ENCODE results near the gene TNNI3. TPM values are rescaled to one million over a fixed set of nuclear protein-coding genes. Genes with fewer than 3 reads are reported as not detected.
"Not testable (repeated sequence)": the region's sequence is repeated elsewhere in the genome, so short reads cannot be mapped to it uniquely, and the experiment has no call there.

Gene TNNI3
- total RNA-seq, 1 donor from 2014 or later = not detected

- ChIA-PET CTCF (no interaction called here), POLR2A (no interaction called here)
- intact Hi-C loops (cut with micrococcal nuclease) = no loop called here
Observed at GRCh38 chr19:55109527-55110291, 47.8 kb downstream of the TNNI3 start.

GRCh38 chr19:55107252-55107651, 50.3 kb downstream of the TNNI3 start:
- H3K27me3 Mint-ChIP-seq; H3K9me3 Mint-ChIP-seq; ATAC-seq (ENCODE audit: low read depth); CTCF ChIA-PET; intact Hi-C loops (cut with micrococcal nuclease); H3K4me3 Mint-ChIP-seq; DNase-seq; H3K4me1 Mint-ChIP-seq; POLR2A ChIA-PET; H3K27ac Mint-ChIP-seq: not testable (repeated sequence)
- H3K36me3 Mint-ChIP-seq (ENCODE audit: low read depth) = peaks cover 57% of the 10 kb centered on the region

More at GRCh38 chr19:55109527-55110291, 47.8 kb downstream of the TNNI3 start:
- Mint-ChIP-seq H3K27ac (no peak overlapping the region), H3K4me1 (peaks cover 19% of the 10 kb centered on the region), H3K9me3 (no peaks in the 10 kb centered on the region), H3K27me3 (no peaks in the 10 kb centered on the region), H3K4me3 (no peak overlapping the region), H3K36me3 (ENCODE audit: low read depth) (peaks cover 43% of the 10 kb centered on the region)
- no peak for TF ChIP-seq CTCF (IDR thresholded peaks at IDR 0.05)
- DNase-seq = no peak
- ATAC-seq (ENCODE audit: low read depth) = no peak

GRCh38 chr19:55106591-55106990, 50.9 kb downstream of the TNNI3 start:
- Mint-ChIP-seq H3K27ac (no peak overlapping the region), H3K27me3 (no peaks in the 10 kb centered on the region), H3K9me3 (no peaks in the 10 kb centered on the region), H3K4me1 (no peaks in the 10 kb centered on the region), H3K36me3 (ENCODE audit: low read depth) (peaks cover 60% of the 10 kb centered on the region), H3K4me3 (no peak overlapping the region)
- ChIA-PET POLR2A (no interaction called here), CTCF (no interaction called here)
- DNase-seq (no peak), ATAC-seq (ENCODE audit: low read depth) (no peak)
- no peak for TF ChIP-seq CTCF (IDR thresholded peaks at IDR 0.05)
- intact Hi-C loops (cut with micrococcal nuclease) = no loop called here

GRCh38 chr19:55105237-55105636, 52.3 kb downstream of the TNNI3 start:
- CTCF ChIA-PET = no interaction called here
- Mint-ChIP-seq H3K27me3 (no peaks in the 10 kb centered on the region), H3K36me3 (ENCODE audit: low read depth) (peaks cover 60% of the 10 kb centered on the region), H3K4me3 (no peak overlapping the region), H3K27ac (no peak overlapping the region), H3K9me3 (no peaks in the 10 kb centered on the region), H3K4me1 (no peaks in the 10 kb centered on the region)
- intact Hi-C loops (cut with micrococcal nuclease) = no loop called here
- no peak for TF ChIP-seq CTCF (IDR thresholded peaks at IDR 0.05)
- no peak for ATAC-seq (ENCODE audit: low read depth)
- POLR2A ChIA-PET = no interaction called here
- no peak for DNase-seq

- ATAC-seq (ENCODE audit: low read depth) (no peak), DNase-seq (no peak)
- H3K27me3 Mint-ChIP-seq = no peaks in the 10 kb centered on the region
- no peak overlapping the region for H3K4me3 Mint-ChIP-seq
- CTCF ChIA-PET = no interaction called here
- H3K9me3 Mint-ChIP-seq = no peaks in the 10 kb centered on the region
- intact Hi-C loops (cut with micrococcal nuclease) = no loop called here
- peaks cover 52% of the 10 kb centered on the region for H3K36me3 Mint-ChIP-seq (ENCODE audit: low read depth)
- peaks cover 1% of the 10 kb centered on the region for H3K4me1 Mint-ChIP-seq
- POLR2A ChIA-PET = no interaction called here
- H3K27ac Mint-ChIP-seq = no peak overlapping the region
- no peak for TF ChIP-seq CTCF (IDR thresholded peaks at IDR 0.05)
Observed at GRCh38 chr19:55103190-55103589, 54.3 kb downstream of the TNNI3 start.

Other genes with a start within 250 kb of the TNNI3 start
- 0.27 and 0.33 TPM in 2 replicates for gene NLRP7, start 210.2 kb downstream of the TNNI3 start, total RNA-seq
- 28.9 and 31.7 TPM in 2 replicates for gene NLRP2, start 191.4 kb downstream of the TNNI3 start, total RNA-seq
- not detected in 2 replicates for gene GP6, start 119.5 kb downstream of the TNNI3 start, total RNA-seq
- gene RDH13, start 94.6 kb downstream of the TNNI3 start, total RNA-seq = 10.3 and 12.4 TPM in 2 replicates
- gene EPS8L1, start 81.9 kb downstream of the TNNI3 start, total RNA-seq = 0.38 and 1.0 TPM in 2 replicates
- gene PPP1R12C, start 40.1 kb downstream of the TNNI3 start, total RNA-seq = 115 and 139 TPM in 2 replicates
- not detected in 2 replicates for gene TNNT1, start 8.5 kb downstream of the TNNI3 start, total RNA-seq
- not detected in 2 replicates for gene DNAAF3, start 8.9 kb upstream of the TNNI3 start, total RNA-seq
- not detected in 2 replicates for gene SYT5, start 22.6 kb upstream of the TNNI3 start, total RNA-seq
- gene PTPRH, start 51.8 kb upstream of the TNNI3 start, total RNA-seq = not detected in 2 replicates
- gene TMEM86B, start 71.0 kb upstream of the TNNI3 start, total RNA-seq = 12.6 and 14.8 TPM in 2 replicates
- gene PPP6R1, start 101.3 kb upstream of the TNNI3 start, total RNA-seq = 203 and 220 TPM in 2 replicates
- gene HSPBP1, start 122.4 kb upstream of the TNNI3 start, total RNA-seq = 32.2 and 32.9 TPM in 2 replicates
- gene BRSK1, start 126.3 kb upstream of the TNNI3 start, total RNA-seq = 1.3 and 2.7 TPM in 2 replicates
- not detected in 2 replicates for gene TMEM150B, start 167.6 kb upstream of the TNNI3 start, total RNA-seq
- 7.2 and 8.1 TPM in 2 replicates for gene KMT5C, start 182.1 kb upstream of the TNNI3 start, total RNA-seq
- not detected in 2 replicates for gene COX6B2, start 197.0 kb upstream of the TNNI3 start, total RNA-seq
- gene GARIN5B, start 205.5 kb upstream of the TNNI3 start, total RNA-seq = not detected in 2 replicates
- gene IL11, start 212.7 kb upstream of the TNNI3 start, total RNA-seq = not detected in 2 replicates
- not detected in 2 replicates for gene TMEM190, start 219.1 kb upstream of the TNNI3 start, total RNA-seq
- gene TMEM238, start 226.6 kb upstream of the TNNI3 start, total RNA-seq = 3.8 and 4.9 TPM in 2 replicates
- 3,790 and 4,042 TPM in 2 replicates for gene RPL28, start 228.2 kb upstream of the TNNI3 start, total RNA-seq